GM10266 (cell line): ENCODE results near the gene FAAH.

ENCODE experiments used
- DNase-seq: peaks from one replicate; pipeline ENCODE4 v3.0.0; 2012; ENCODE audit errors: extremely low spot score
- TF ChIP-seq, protein P1 (sequence below): IDR thresholded peaks from 2 replicates; pipeline ENCODE4 v1.5.1; 2012; ENCODE audit warnings: mild to moderate bottlenecking, low read depth; ENCODE audit not compliant: control insufficient read depth, insufficient read depth; ENCODE audit errors: missing control alignments

FAAH gene

DNA sequence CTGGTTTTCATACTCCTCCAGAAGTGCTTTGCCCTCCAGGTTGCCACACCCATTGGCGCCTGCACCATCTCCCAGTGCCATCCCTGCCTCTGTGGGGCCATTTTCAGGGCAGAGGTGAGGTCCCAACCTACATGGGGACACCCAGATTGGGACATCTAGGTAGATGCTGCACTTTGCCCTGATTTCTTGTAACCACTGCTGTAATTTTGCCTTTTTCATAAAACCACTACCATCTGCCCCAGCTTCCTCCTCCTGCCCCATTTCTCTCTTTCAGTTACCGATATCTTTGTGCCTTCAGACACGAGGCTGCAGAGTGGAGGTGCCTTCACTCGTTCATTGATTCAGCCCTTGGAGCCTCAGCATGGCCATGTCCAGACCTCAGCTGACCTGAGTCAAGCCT, 21.4 kb downstream of the FAAH start:
- no peak for DNase-seq
- TF ChIP-seq, protein P1, sequence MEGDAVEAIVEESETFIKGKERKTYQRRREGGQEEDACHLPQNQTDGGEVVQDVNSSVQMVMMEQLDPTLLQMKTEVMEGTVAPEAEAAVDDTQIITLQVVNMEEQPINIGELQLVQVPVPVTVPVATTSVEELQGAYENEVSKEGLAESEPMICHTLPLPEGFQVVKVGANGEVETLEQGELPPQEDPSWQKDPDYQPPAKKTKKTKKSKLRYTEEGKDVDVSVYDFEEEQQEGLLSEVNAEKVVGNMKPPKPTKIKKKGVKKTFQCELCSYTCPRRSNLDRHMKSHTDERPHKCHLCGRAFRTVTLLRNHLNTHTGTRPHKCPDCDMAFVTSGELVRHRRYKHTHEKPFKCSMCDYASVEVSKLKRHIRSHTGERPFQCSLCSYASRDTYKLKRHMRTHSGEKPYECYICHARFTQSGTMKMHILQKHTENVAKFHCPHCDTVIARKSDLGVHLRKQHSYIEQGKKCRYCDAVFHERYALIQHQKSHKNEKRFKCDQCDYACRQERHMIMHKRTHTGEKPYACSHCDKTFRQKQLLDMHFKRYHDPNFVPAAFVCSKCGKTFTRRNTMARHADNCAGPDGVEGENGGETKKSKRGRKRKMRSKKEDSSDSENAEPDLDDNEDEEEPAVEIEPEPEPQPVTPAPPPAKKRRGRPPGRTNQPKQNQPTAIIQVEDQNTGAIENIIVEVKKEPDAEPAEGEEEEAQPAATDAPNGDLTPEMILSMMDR = no peak

DNA sequence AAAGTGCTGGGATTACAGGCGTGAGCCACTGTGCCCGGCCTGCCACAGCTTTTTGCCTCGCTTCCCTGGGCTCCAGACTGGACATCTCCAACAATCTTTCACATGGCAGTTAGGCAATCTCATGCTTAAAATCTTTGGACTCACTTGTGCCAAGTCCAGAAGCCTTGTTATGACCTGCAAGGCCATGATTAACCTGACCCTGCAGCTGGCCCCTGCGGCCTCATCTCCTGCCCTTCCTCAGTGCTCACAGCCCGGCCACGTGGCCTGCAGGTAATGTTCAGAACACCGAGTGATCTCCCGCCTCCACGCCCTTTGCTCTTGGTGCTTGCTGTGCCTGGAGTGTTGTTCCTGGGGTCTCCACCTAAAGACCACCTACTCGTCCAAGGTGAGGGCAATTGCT, 24.9 kb downstream of the FAAH start:
- no peak for DNase-seq
- TF ChIP-seq, protein P1 = no peak

DNA sequence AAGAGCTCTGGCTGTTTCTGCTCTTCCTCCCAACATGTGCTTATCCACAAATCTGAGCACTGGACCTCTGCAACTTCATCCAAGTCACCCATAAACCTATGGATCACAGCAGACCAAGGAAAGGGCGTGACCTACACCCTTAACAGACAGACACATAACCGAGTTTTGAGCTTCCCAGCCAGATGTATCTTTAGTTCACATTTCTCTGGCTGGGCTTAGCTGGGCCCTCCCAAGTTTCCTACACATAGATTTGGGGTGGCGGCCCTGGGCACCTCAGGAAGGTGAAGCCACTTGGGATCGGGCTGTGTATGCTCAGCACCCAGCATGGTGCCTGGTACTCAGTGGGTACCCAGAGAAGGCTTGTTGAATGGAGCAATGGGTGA, 26.4 kb downstream of the FAAH start:
- no peak for DNase-seq
- TF ChIP-seq, protein P1 = no peak

DNA sequence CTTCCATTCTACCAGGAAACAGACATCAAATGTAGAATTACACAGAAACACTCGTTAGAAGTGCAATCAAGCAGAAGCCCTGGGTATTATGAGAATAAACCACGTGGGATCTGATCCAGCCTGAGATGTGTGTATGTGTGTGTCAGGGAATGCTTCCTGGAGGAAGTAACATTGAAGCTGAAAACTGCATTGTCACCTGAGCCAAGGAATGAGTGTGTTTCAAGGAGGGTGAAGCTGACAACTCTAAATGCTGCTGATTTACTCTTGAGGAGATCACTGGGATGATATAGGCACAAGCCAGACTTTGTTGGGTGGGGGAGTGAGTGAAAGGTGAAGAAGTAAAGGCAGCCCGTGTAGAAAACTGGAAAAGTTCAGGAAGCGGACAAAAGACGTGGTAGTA, 27.6 kb downstream of the FAAH start:
- no peak for DNase-seq

DNA sequence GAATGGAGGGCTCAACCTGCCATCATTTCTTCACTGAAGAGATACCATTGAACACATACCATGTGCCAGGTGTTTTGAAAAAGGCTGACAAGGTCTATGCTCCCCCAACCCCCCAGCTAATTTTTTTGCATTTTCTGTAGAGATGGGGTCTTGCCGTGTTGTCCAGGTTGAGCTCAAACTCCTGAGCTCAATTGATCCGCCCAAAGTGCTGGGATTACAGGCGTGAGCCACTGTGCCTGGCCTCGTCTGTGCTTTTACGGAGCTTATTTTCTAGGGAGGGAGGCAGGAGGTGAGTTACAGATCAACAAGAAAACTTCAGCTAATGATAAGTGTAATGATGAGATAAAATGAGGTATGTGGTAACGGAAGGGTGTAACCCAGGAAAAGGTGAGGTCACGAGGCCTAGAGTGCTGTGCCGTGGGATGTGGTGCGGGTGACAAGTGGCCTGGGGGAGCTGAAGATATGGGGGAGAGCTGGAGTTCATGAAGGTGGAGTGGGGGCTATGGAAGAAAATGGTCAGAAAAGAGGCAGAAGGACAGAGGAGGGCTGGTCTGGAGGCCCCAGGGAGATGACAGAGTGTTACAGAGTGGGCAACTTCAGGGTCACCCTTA, 28.2 kb downstream of the FAAH start:
- no peak for DNase-seq
- TF ChIP-seq, protein P1 = no peak

More for the DNA sequence above, 27.6 kb downstream of the FAAH start:
- TF ChIP-seq, protein P1 = no peak

DNA sequence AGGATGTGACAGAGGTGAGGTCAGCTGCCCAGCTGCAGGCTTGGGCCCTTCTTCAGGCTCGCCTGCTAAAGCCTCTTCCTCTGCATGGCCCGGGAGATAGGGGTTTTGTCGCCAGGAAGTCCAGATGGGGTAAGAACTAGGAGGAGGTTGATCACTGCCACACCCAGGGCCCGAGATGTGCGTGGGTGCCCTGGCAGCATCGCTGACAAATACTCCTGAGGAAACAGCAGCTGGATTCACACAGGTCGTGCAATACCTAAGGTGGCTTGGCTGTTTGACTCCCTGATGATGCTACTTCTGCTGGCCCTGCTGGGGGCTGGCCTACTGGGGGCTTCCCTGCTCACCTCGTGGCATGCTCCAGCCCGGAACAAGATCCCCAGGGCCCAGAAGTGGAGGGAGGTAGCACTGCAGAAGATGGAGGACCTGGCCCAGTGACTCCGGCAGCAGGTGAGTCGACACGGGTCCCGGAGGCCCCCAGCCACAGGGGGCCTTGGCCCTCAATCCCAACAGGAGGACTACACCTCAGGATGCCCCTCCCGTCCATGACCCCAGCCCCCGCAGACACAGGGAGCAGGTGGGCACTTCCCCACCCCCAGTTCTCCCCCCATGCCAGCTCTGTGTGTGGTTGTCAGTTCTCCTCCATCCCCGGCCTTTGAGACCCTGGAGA, 29.6 kb downstream of the FAAH start:
- TF ChIP-seq, protein P1 = no peak
- DNase-seq = no peak

DNA sequence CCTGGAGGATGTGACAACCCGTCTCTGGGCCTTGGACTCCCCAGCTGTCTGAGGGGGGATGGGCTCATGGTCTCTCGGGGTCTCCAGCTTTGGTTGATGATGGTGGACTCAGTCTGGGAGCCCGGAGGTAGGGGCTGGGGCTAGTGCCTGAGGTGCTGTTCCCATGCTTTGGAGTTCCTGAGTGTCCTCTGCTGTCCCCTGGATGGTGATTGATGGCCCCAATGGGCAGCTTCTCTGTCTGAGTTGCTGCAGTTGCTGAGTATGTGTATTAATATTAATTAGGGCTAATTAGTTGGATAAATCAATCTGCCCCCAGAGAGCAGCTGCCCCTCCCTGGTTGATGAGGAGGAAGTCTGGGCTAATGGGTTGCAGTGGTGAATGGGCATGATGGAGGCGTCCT, 30.6 kb downstream of the FAAH start:
- no peak for DNase-seq
- TF ChIP-seq, protein P1 = no peak
